ENCODE data around the gene PRAMEF18.
"Not testable (repeated sequence)": the region's sequence is repeated elsewhere in the genome, so short reads cannot be mapped to it uniquely, and the experiment has no call there.

PRAMEF18 gene

GRCh38 chr1:13228343-13228781 lies 2.4 kb upstream of the PRAMEF18 start (continued):
- TF ChIP-seq ZFP3 (CRISPR knock-in tag; IDR thresholded peaks at IDR 0.05) (no peak), ISL1 (CRISPR knock-in tag; IDR thresholded peaks at IDR 0.05) (no peak), TSHZ2 (CRISPR knock-in tag; IDR thresholded peaks at IDR 0.05) (no peak), ZNF8 (CRISPR knock-in tag; IDR thresholded peaks at IDR 0.05) (no peak), GLIS3 (CRISPR knock-in tag; IDR thresholded peaks at IDR 0.05) (no peak), CSRNP3 (CRISPR knock-in tag; IDR thresholded peaks at IDR 0.05) (no peak), SNAI2 (CRISPR knock-in tag; IDR thresholded peaks at IDR 0.05) (no peak), ESRRG (CRISPR knock-in tag; IDR thresholded peaks at IDR 0.05) (no peak), ARNTL (CRISPR knock-in tag; IDR thresholded peaks at IDR 0.05; ENCODE audit: borderline replicate concordance, low read depth) (no peak), RARB (CRISPR knock-in tag; IDR thresholded peaks at IDR 0.05) (no peak)

GRCh38 chr1:13227271-13228055 lies 1.5 kb upstream of the PRAMEF18 start:
- ATAC-seq: not testable (repeated sequence)

- ATAC-seq: no peak
- TF ChIP-seq CREB5 (CRISPR knock-in tag; IDR thresholded peaks at IDR 0.05; ENCODE audit: low read depth): no peak
Measured at GRCh38 chr1:13224480-13225060, 1.4 kb downstream of the PRAMEF18 start.

GRCh38 chr1:13222788-13223187 lies 3.2 kb downstream of the PRAMEF18 start:
- ATAC-seq: not testable (repeated sequence)

- not testable (repeated sequence) for ATAC-seq
Measured at GRCh38 chr1:13219203-13219602, 6.8 kb downstream of the PRAMEF18 start.

GRCh38 chr1:13216619-13217018 lies 9.3 kb downstream of the PRAMEF18 start:
- ATAC-seq: not testable (repeated sequence)

- not testable (repeated sequence) for ATAC-seq
Measured at GRCh38 chr1:13208712-13209111, 17.2 kb downstream of the PRAMEF18 start.

GRCh38 chr1:13201309-13201708 lies 24.6 kb downstream of the PRAMEF18 start, which contains the start of gene PRAMEF13:
Gene PRAMEF13 (minus strand): TSS chr1:13201409. CDS start chr1:13199589, 1,820 bp downstream.
- not testable (repeated sequence) for ATAC-seq

All from SK-N-SH treated with all-trans-retinoic acid at 6 μM for 48 hours (cell line).